ENCODE data around the gene RHAG. TPM values are rescaled to one million over a fixed set of nuclear protein-coding genes. Genes with fewer than 3 reads are reported as not detected.

RHAG gene
- total RNA-seq, 1 experiment from 2014 or later: 0.23 TPM

- ChIA-PET CTCF (no interaction called here), POLR2A (no interaction called here)
- DNase-seq (ENCODE audit: low read depth, low spot score): no peak
- H3K27me3 ChIP-seq (ENCODE audit: control insufficient read depth, insufficient read depth, low read length): no peaks in the 10 kb centered on the region; the same call in 1 of the 2 replicates
- no TSS peak for BruUV-seq (replicated peaks)
- intact Hi-C loops (cut with micrococcal nuclease; ENCODE audit: unreplicated experiment): no loop called here
- H3K36me3 ChIP-seq (ENCODE audit: control insufficient read depth, insufficient read depth, low read length): no peaks in the 10 kb centered on the region
- ATAC-seq: no peak
- H3K9me3 ChIP-seq (ENCODE audit: control insufficient read depth, insufficient read depth, low read depth, low read length): no peaks in the 10 kb centered on the region
- in situ Hi-C loops (cut with HindIII; ENCODE audit: low pct_unique_long_range_greater_than_20kb, low sequenced_read_pairs): no loop called here
- TF ChIP-seq POLR2AphosphoS5 (IDR thresholded peaks at IDR 0.05; ENCODE audit: low read depth, low read length) (no peak), SIN3A (IDR thresholded peaks at IDR 0.05; ENCODE audit: borderline replicate concordance, insufficient read depth, low read depth, low read length) (no peak), CTCF (IDR thresholded peaks at IDR 0.05) (no peak), TCF7L2 (IDR thresholded peaks at IDR 0.05; ENCODE audit: low read depth, low read length) (no peak)
- TF ChIP-seq, protein P1, sequence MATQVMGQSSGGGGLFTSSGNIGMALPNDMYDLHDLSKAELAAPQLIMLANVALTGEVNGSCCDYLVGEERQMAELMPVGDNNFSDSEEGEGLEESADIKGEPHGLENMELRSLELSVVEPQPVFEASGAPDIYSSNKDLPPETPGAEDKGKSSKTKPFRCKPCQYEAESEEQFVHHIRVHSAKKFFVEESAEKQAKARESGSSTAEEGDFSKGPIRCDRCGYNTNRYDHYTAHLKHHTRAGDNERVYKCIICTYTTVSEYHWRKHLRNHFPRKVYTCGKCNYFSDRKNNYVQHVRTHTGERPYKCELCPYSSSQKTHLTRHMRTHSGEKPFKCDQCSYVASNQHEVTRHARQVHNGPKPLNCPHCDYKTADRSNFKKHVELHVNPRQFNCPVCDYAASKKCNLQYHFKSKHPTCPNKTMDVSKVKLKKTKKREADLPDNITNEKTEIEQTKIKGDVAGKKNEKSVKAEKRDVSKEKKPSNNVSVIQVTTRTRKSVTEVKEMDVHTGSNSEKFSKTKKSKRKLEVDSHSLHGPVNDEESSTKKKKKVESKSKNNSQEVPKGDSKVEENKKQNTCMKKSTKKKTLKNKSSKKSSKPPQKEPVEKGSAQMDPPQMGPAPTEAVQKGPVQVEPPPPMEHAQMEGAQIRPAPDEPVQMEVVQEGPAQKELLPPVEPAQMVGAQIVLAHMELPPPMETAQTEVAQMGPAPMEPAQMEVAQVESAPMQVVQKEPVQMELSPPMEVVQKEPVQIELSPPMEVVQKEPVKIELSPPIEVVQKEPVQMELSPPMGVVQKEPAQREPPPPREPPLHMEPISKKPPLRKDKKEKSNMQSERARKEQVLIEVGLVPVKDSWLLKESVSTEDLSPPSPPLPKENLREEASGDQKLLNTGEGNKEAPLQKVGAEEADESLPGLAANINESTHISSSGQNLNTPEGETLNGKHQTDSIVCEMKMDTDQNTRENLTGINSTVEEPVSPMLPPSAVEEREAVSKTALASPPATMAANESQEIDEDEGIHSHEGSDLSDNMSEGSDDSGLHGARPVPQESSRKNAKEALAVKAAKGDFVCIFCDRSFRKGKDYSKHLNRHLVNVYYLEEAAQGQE (IDR thresholded peaks at IDR 0.05; ENCODE audit: insufficient read depth in 1 of 2, low read depth in 2 of 2, low read length in 1 of 2): no peak
- no peak overlapping the region for H3K4me3 ChIP-seq (ENCODE audit: low read depth in 2 of 2, low read length in 2 of 2)
- no peak overlapping the region for H3K27ac ChIP-seq (ENCODE audit: low read length)
- no peaks in the 10 kb centered on the region for H3K4me1 ChIP-seq (ENCODE audit: control insufficient read depth, insufficient read depth, low read length)
These were observed 16.8 kb upstream of the RHAG start for GRCh38 chr6:49653438-49653837.

DNA sequence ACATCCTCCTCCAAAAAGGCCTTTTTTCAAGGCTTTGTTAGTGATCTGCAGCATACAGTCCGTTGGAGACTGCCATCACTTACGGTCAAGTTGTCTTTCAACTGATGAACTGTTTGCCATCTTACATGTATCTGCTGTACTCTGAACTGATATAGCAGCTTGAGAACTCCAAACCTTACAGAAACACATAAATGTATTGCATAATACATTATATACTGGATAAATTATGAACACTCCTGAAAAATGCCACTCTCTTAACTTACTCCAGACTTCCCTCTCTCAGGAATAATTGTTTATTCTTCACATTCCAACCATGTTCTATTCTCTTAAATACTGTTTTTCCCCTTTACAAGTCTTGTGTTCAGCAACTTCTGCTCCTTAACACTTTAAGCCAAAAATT is 14.6 kb upstream of the RHAG start:
- CTCF ChIA-PET: no interaction called here
- no peaks in the 10 kb centered on the region for H3K4me1 ChIP-seq (ENCODE audit: control insufficient read depth, insufficient read depth, low read length)
- POLR2A ChIA-PET: no interaction called here
- H3K27ac ChIP-seq (ENCODE audit: low read length): no peak overlapping the region
- intact Hi-C loops (cut with micrococcal nuclease; ENCODE audit: unreplicated experiment): no loop called here
- BruUV-seq (replicated peaks): no TSS peak
- in situ Hi-C loops (cut with HindIII; ENCODE audit: low pct_unique_long_range_greater_than_20kb, low sequenced_read_pairs): no loop called here
- ATAC-seq (no peak), DNase-seq (ENCODE audit: low read depth, low spot score) (no peak)
- no peaks in the 10 kb centered on the region; the same call in 1 of the 2 replicates for H3K27me3 ChIP-seq (ENCODE audit: control insufficient read depth, insufficient read depth, low read length)
- H3K9me3 ChIP-seq (ENCODE audit: control insufficient read depth, insufficient read depth, low read depth, low read length): no peaks in the 10 kb centered on the region
- H3K4me3 ChIP-seq (ENCODE audit: low read depth in 2 of 2, low read length in 2 of 2): no peak overlapping the region
- no peak for TF ChIP-seq POLR2AphosphoS5 (IDR thresholded peaks at IDR 0.05; ENCODE audit: low read depth, low read length)
- TF ChIP-seq TCF7L2 (IDR thresholded peaks at IDR 0.05; ENCODE audit: low read depth, low read length): no peak
- no peak for TF ChIP-seq CTCF (IDR thresholded peaks at IDR 0.05)
- TF ChIP-seq, protein P1 (IDR thresholded peaks at IDR 0.05; ENCODE audit: insufficient read depth in 1 of 2, low read depth in 2 of 2, low read length in 1 of 2): no peak
- TF ChIP-seq SIN3A (IDR thresholded peaks at IDR 0.05; ENCODE audit: borderline replicate concordance, insufficient read depth, low read depth, low read length): no peak
- no peaks in the 10 kb centered on the region for H3K36me3 ChIP-seq (ENCODE audit: control insufficient read depth, insufficient read depth, low read length)
